Neural crest cell (in vitro differentiated cells): ENCODE measurements around the gene ANKRD24. TPM values are rescaled to one million over a fixed set of nuclear protein-coding genes. Genes with fewer than 3 reads are reported as not detected.
"Not testable (repeated sequence)": the region's sequence is repeated elsewhere in the genome, so short reads cannot be mapped to it uniquely, and the experiment has no call there.

Experiments
- DNase-seq: peaks from one replicate; pipeline ENCODE4 v3.0.0; 2021; ENCODE audit warnings: low read depth, mixed read lengths, low spot score
- H3K27ac Mint-ChIP-seq: one replicate; pipeline ENCODE4 v1.8.0; 2021; ENCODE audit warnings: mild to moderate bottlenecking, mixed read lengths; ENCODE audit not compliant: unreplicated experiment
- H3K27me3 Mint-ChIP-seq: 2 replicates; pipeline ENCODE4 v1.8.0; 2021; ENCODE audit warnings: low read depth, mild to moderate bottlenecking, mixed read lengths
- H3K36me3 Mint-ChIP-seq: 2 replicates; pipeline ENCODE4 v1.8.0; 2021; ENCODE audit warnings: low read depth, mild to moderate bottlenecking, mixed read lengths
- H3K4me1 Mint-ChIP-seq: 2 replicates; pipeline ENCODE4 v1.8.0; 2021; ENCODE audit warnings: mixed read lengths
- H3K4me3 Mint-ChIP-seq: one replicate; pipeline ENCODE4 v1.8.0; 2021; ENCODE audit warnings: mild to moderate bottlenecking, mixed read lengths
- H3K9me3 Mint-ChIP-seq: 2 replicates; pipeline ENCODE4 v1.8.0; 2021; ENCODE audit warnings: mixed read lengths
- CTCF ChIP-seq: fragments of 200-600 bp; sonication (generic); conservative IDR thresholded peaks from 2 replicates; pipeline ENCODE4 v1.5.0; 2021; ENCODE audit warnings: antibody characterized with exemption, mild to moderate bottlenecking
- total RNA-seq: library from RNA; stranded (reverse); gene quantifications from 2 replicates; pipeline ENCODE4 v1.2.1, GENCODE V29; 2021

The ANKRD24 gene
- total RNA-seq, 1 donor from 2014 or later = 0.19 TPM

- no peak for TF ChIP-seq CTCF
- no peak overlapping the region for H3K4me3 Mint-ChIP-seq
- no peaks in the 10 kb centered on the region for H3K9me3 Mint-ChIP-seq
- no peak overlapping the region for H3K27ac Mint-ChIP-seq
- peaks cover 61% of the 10 kb centered on the region for H3K27me3 Mint-ChIP-seq
- H3K4me1 Mint-ChIP-seq = no peaks in the 10 kb centered on the region
- DNase-seq = no peak
- no peaks in the 10 kb centered on the region for H3K36me3 Mint-ChIP-seq
These were observed 30.1 kb upstream of the ANKRD24 start for GRCh38 chr19:4152241-4152998.

DNA sequence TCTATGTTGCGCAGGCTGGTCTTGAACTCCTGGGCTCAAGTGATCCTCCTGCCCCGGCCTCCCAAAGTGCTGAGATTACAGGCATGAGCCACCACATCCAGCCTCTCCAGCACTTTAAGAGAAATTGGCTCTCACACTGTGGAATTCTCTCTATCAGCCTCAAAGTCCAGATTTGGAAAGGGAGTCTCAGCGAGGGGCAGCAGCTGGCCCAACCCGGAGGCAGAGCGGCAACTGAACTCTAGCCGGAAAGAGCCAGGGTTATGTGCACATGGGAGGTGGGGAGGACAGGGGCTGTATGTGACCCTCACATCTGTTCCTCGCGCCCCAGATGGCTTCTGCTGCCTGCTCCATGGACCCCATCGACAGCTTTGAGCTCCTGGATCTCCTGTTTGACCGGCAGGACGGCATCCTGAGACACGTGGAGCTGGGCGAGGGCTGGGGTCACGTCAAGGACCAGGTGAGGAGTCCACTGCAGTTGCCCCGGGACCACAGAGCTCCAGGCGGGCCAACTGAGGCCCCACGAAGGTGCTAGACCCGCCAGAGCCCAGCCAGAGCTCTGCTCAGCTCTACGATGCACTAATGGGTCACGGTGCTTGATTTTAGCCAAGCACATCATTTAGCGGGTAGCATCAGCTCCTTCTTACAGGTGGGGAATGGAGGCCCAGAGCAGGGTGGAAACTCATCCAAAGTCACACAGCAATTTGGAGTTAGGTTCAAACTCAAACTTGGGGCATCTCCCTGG lies 27.7 kb upstream of the ANKRD24 start:
- Mint-ChIP-seq H3K36me3 (no peaks in the 10 kb centered on the region), H3K4me1 (no peaks in the 10 kb centered on the region), H3K27me3 (peaks cover 46% of the 10 kb centered on the region), H3K9me3 (no peaks in the 10 kb centered on the region), H3K4me3 (no peak overlapping the region), H3K27ac (no peak overlapping the region)
- no peak for DNase-seq
- TF ChIP-seq CTCF = no peak

- TF ChIP-seq CTCF = no peak
- H3K27ac Mint-ChIP-seq = no peak overlapping the region
- no peaks in the 10 kb centered on the region for H3K4me1 Mint-ChIP-seq
- no peak overlapping the region for H3K4me3 Mint-ChIP-seq
- no peaks in the 10 kb centered on the region for H3K36me3 Mint-ChIP-seq
- DNase-seq = no peak
- H3K27me3 Mint-ChIP-seq = peaks cover 37% of the 10 kb centered on the region
- H3K9me3 Mint-ChIP-seq = no peaks in the 10 kb centered on the region
These were observed 25.3 kb upstream of the ANKRD24 start for GRCh38 chr19:4157164-4157563.

DNA sequence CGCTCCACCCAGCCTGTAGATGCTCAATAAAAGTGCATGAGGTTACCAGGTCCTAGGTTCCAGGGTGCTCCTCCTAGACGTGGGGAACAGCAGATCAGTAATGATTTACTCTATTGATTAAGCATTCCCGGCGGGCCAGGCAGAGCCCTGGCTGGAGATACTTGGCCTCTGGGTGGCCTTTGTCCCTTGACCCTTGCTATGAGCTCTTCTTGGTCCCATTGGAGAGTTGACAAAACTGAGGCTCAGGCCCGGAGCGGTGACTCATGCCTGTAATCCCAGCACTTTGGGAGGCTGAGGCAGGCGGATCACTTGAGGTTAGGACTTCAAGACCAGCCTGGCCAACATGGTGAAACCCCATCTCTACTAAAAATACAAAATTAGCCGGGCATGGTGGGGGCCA lies 24.5 kb upstream of the ANKRD24 start:
- peaks cover 32% of the 10 kb centered on the region for H3K27me3 Mint-ChIP-seq
- not testable (repeated sequence) for H3K4me1 Mint-ChIP-seq, DNase-seq, H3K9me3 Mint-ChIP-seq, H3K27ac Mint-ChIP-seq, H3K4me3 Mint-ChIP-seq, H3K36me3 Mint-ChIP-seq

DNA sequence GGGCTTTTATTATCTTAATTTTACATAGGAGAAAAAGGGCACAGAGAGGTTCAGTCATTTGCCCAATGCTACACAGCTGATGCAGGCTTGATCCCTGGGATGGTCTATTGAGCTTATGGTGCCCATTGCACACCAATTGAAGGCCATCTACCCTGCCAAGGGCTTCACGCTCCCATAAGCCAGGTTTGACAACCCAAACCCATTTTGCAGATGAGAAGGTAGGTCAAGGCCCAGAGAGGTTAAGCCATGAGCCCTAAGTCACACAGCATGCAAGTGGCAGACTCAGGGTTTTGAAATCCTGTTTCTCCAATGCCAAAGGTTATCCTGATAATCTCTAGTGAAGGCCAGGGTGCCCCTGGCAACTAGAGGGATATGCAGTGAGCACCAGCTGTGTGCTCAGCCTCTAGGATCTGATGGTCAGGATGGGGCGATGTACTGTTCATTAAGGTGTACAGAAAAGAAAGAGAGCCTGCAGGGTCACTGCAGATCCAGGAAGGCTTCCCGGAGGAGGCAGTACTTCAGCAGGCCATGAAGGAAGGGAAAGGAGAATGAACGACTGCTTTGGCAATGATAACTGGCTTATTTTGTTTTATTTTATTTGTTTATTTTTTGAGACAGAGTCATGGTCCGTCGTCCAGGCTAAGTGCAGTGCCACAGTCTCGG lies 20.9 kb upstream of the ANKRD24 start:
- peaks cover 47% of the 10 kb centered on the region for H3K27me3 Mint-ChIP-seq
- H3K4me1 Mint-ChIP-seq = no peaks in the 10 kb centered on the region
- DNase-seq = no peak
- H3K36me3 Mint-ChIP-seq = no peaks in the 10 kb centered on the region
- H3K4me3 Mint-ChIP-seq = no peak overlapping the region
- H3K9me3 Mint-ChIP-seq = no peaks in the 10 kb centered on the region
- TF ChIP-seq CTCF = no peak
- no peak overlapping the region for H3K27ac Mint-ChIP-seq
